GM19099 (cell line): Measurements from ENCODE around the gene HDLBP.

Source experiments
- POLR2A ChIP-seq: IDR thresholded peaks from 3 replicates; pipeline ENCODE4 v1.6.1; 2011; ENCODE audit warnings: low read depth; ENCODE audit not compliant: insufficient read length; ENCODE audit errors: extremely low read depth

The HDLBP gene

GRCh38 chr2:241214209-241214608 lies 101.3 kb downstream of the HDLBP start:
- TF ChIP-seq POLR2A = no peak

GRCh38 chr2:241213567-241213966 lies 101.9 kb downstream of the HDLBP start:
- no peak for TF ChIP-seq POLR2A

- no peak for TF ChIP-seq POLR2A
These were observed 102.4 kb downstream of the HDLBP start for GRCh38 chr2:241213041-241213440.

- no peak for TF ChIP-seq POLR2A
These were observed 104.2 kb downstream of the HDLBP start for GRCh38 chr2:241211276-241211675.

- no peak for TF ChIP-seq POLR2A
These were observed 106.2 kb downstream of the HDLBP start for GRCh38 chr2:241209271-241209670.

GRCh38 chr2:241208058-241208457 lies 107.4 kb downstream of the HDLBP start:
- no peak for TF ChIP-seq POLR2A

- no peak for TF ChIP-seq POLR2A
These were observed 107.8 kb downstream of the HDLBP start for GRCh38 chr2:241207641-241208040.

- TF ChIP-seq POLR2A = no peak
These were observed 108.3 kb downstream of the HDLBP start for GRCh38 chr2:241207151-241207550.

- TF ChIP-seq POLR2A = no peak
These were observed 110.4 kb downstream of the HDLBP start for GRCh38 chr2:241205086-241205485.

GRCh38 chr2:241204490-241204889 lies 111.0 kb downstream of the HDLBP start:
- no peak for TF ChIP-seq POLR2A

GRCh38 chr2:241204010-241204384 lies 111.5 kb downstream of the HDLBP start:
- TF ChIP-seq POLR2A = no peak

- TF ChIP-seq POLR2A = no peak
These were observed 112.1 kb downstream of the HDLBP start for GRCh38 chr2:241203218-241204009.

GRCh38 chr2:241202681-241203080 lies 112.8 kb downstream of the HDLBP start:
- TF ChIP-seq POLR2A = no peak

GRCh38 chr2:241202268-241202585 lies 113.2 kb downstream of the HDLBP start:
- no peak for TF ChIP-seq POLR2A

GRCh38 chr2:241201445-241202267 lies 113.8 kb downstream of the HDLBP start:
- TF ChIP-seq POLR2A = no peak

- TF ChIP-seq POLR2A = no peak
These were observed 114.6 kb downstream of the HDLBP start for GRCh38 chr2:241200822-241201395.
